NT2/D1 (cell line): ENCODE data around the gene CIB1.

Experiments used
- SUZ12 ChIP-seq: IDR thresholded peaks from 2 replicates; pipeline ENCODE4 v1.6.1; 2011; ENCODE audit not compliant: insufficient read length, insufficient read depth; ENCODE audit errors: extremely low read depth
- YY1 ChIP-seq: IDR thresholded peaks from 2 replicates; pipeline ENCODE4 v1.6.1; 2011; ENCODE audit not compliant: insufficient read length, insufficient read depth
- ZNF274 ChIP-seq: IDR thresholded peaks from 2 replicates; pipeline ENCODE4 v1.6.1; 2011; ENCODE audit warnings: mild to moderate bottlenecking, low read depth, low read length

- TF ChIP-seq ZNF274 (no peak), SUZ12 (no peak), YY1 (no peak)
Measured at GRCh38 chr15:90231028-90232017, 2.4 kb downstream of the CIB1 start.
